Pancreas (tissue), 10 donors: ENCODE results near the gene C7orf57. TPM values are rescaled to one million over a fixed set of nuclear protein-coding genes. Genes with fewer than 3 reads are reported as not detected.

Experiments
- ATAC-seq, 4 donors: fragments of 200-7000 bp; cut with Tn5 transposase; one replicate each; pipeline versions ENCODE4 v1.8.0 to v1.9.1; 2020; ENCODE audit warnings: mild to moderate bottlenecking in 4 of 4, moderate library complexity in 4 of 4
- DNase-seq, 6 donors: peaks; one replicate each; pipeline ENCODE4 v3.0.0-alpha.2; 2020
- FAIRE-seq: peaks from 2 replicates; lab custom pipeline; 2012; peaks lifted over from hg19 to GRCh38; lab: Jason Lieb, UNC
- H3K27ac ChIP-seq, 4 donors: fragments of 200-600 bp; sonication (generic); 1 replicate in 3 of 4; 2 replicates in 1 of 4; pipeline versions ENCODE4 v1.5.0 to v1.8.0; 2020
- H3K27me3 ChIP-seq, 4 donors: fragments of 200-600 bp; one replicate each; pipeline ENCODE4 v1.8.0; 2021
- H3K36me3 ChIP-seq, 3 donors: fragments of 200-600 bp; sonication (generic) in 1 of 3; one replicate each; pipeline versions ENCODE4 v1.5.0 to v1.8.0; 2020 to 2021
- H3K4me1 ChIP-seq, 3 donors: fragments of 200-600 bp; one replicate each; pipeline ENCODE4 v1.8.0; 2021
- H3K4me3 ChIP-seq, 4 donors: fragments of 200-600 bp; sonication (generic) in 2 of 4; one replicate each; pipeline versions ENCODE4 v1.5.0 to v1.8.0; 2020 to 2021
- H3K9me3 ChIP-seq, 4 donors: fragments of 200-600 bp; one replicate each; pipeline ENCODE4 v1.8.0; 2021
- CTCF ChIP-seq, 4 donors: fragments of 200-600 bp; sonication (generic) in 3 of 4; IDR thresholded peaks; one replicate each; pipeline versions ENCODE4 v1.5.0 to v1.8.0; 2021; ENCODE audit warnings: antibody characterized with exemption in 4 of 4
- WGBS, 2 donors: extraction: QIAGEN DNeasy Blood & Tissue Kit; methylation state at CpG; one replicate each; pipeline ENCODE4 v1.1.7; 2013; 5-methylcytosine and 5-hydroxymethylcytosine counted together
- intact Hi-C, 3 donors: fragments of 100-400 bp; cut with DNase I; formaldehyde crosslinking; loops; one replicate each; pipeline versions ENCODE4 v1.11.1 to v1.14.2; 2022
- polyA plus RNA-seq, 2 donors: library from polyadenylated mRNA; stranded (reverse); fragments of 200-250 nt; gene quantifications; one replicate each; pipeline ENCODE4 v1.2.3, GENCODE V29; 2013
- total RNA-seq, 6 donors: library from RNA; stranded (reverse); fragmentation: NEBNext Ultra II Directional in 4 of 6; extraction: Animal tissue kit (Norgen Biotek cat#: 25700) in 4 of 6; gene quantifications; one replicate each; pipeline versions ENCODE4 v1.2.1 to v1.2.4, GENCODE V29; 2021 to 2023
- donor health status: healthy with polysubstance abuse.
- donor health status: DM: no; HTN: no; CAD: no; lungs with moderate emphysema.
- donor health status: DM: no; HTN: no; CAD: no.
- donor health status: control.
- donor health status: control.
- donor health status: Bipolar disorder and iron deficiency.
- donor health status: DM: yes; HTN: yes; CAD: no.
- donor health status: DM: no; HTN: no; CAD: no.
- donor health status: DM: no; HTN: no; CAD: no.
- donor health status: DM: yes; HTN: yes; CAD: no.

Gene C7orf57
- total and polyA plus RNA-seq, 8 donors, result not detected

DNA sequence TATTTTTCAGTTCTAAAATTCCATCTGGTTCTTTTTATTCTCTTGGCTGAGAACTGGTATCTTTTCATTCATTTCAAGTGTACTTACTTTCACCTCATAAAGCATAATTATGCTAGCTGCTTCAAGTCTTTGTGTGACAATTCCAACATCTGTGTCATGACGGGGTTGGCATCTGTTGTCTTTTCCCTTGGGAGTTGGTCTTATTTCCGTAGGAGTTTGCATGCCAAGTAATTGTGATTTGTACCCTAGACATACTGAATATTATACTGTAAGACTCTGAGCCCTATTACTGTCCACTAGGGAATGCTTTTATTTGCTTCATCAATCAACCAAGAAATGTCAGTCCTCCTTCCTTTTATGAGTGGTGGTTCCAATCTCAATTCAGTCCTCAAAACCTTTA is 31.3 kb upstream of the C7orf57 start:
- 56 to 58% methylated on average over 2 of the region's 2 CpGs for WGBS, 2 donors

GRCh38 chr7:48004638-48005037 is 30.7 kb upstream of the C7orf57 start:
- H3K9me3 ChIP-seq, result no peaks in the 10 kb centered on the region
- ATAC-seq (no peak), FAIRE-seq (no peak), DNase-seq (no peak)
- no peak overlapping the region for H3K27ac ChIP-seq
- H3K36me3 ChIP-seq, result no peaks in the 10 kb centered on the region
- WGBS, 2 donors, result 51 to 52% methylated on average over 5 of the region's 5 CpGs
- H3K27me3 ChIP-seq, result no peaks in the 10 kb centered on the region
- no peak for TF ChIP-seq CTCF (IDR thresholded peaks at IDR 0.05)
- intact Hi-C loops, result no loop called here
- no peak overlapping the region for H3K4me3 ChIP-seq
- no peaks in the 10 kb centered on the region for H3K4me1 ChIP-seq

More for the DNA sequence above, 31.3 kb upstream of the C7orf57 start:
- Histone ChIP-seq H3K4me3 (no peak overlapping the region), H3K36me3 (no peaks in the 10 kb centered on the region), H3K27ac (no peak overlapping the region), H3K4me1 (no peaks in the 10 kb centered on the region), H3K9me3 (no peaks in the 10 kb centered on the region), H3K27me3 (no peaks in the 10 kb centered on the region)
- ATAC-seq (no peak), DNase-seq (no peak), FAIRE-seq (no peak)
- intact Hi-C loops, result no loop called here
- TF ChIP-seq CTCF (IDR thresholded peaks at IDR 0.05), result no peak

DNA sequence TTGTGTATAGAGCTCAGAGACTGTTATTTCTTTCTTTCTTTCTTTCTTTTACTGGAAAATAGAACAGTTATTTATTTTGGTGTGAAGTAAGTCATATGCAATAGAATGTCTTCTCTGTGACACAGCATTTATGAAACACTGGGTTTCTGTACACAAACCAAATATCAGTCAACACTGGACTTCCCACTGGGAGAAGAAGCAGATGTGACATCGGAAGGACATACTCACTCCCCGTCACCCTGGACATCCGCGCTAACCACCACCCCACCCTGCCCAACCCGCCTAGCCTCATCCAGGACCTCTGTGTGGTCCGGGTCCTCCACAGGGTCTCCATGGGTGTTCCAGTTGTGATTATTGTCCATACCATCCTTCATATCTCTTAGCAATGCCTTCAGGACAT is 28.5 kb upstream of the C7orf57 start:
- no peaks in the 10 kb centered on the region for H3K27me3 ChIP-seq
- H3K4me1 ChIP-seq, result no peaks in the 10 kb centered on the region
- DNase-seq, result no peak
- H3K9me3 ChIP-seq, result no peaks in the 10 kb centered on the region
- intact Hi-C loops, result no loop called here
- ATAC-seq, result no peak
- no peaks in the 10 kb centered on the region for H3K36me3 ChIP-seq
- H3K4me3 ChIP-seq, result no peak overlapping the region
- no peak for FAIRE-seq
- 74 to 76% methylated on average over 6 of the region's 6 CpGs for WGBS, 2 donors
- H3K27ac ChIP-seq, result no peak overlapping the region
- TF ChIP-seq CTCF (IDR thresholded peaks at IDR 0.05), result no peak

DNA sequence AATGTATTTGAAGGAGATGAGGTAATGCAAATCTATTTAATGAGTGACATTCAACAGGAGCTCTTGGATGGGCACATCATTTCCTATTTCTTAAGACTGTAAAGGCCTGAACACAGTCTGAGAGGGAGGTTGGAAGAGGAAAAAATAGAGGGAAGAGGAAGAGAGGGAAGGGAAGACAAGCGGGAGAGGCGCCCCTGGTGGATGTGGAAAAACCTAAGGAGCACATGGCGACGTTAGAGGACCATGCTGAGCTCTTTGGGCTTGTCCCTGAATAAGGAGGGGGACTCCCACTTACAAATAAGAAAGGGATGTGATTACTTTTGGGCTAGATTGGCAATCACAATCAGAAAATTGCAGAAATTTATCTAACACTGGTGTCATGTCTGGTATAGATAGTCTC is 26.1 kb upstream of the C7orf57 start:
- no peak for FAIRE-seq
- intact Hi-C loops, result no loop called here
- Histone ChIP-seq H3K4me1 (no peaks in the 10 kb centered on the region), H3K27me3 (no peaks in the 10 kb centered on the region), H3K27ac (no peak overlapping the region), H3K9me3 (no peaks in the 10 kb centered on the region), H3K4me3 (no peak overlapping the region), H3K36me3 (no peaks in the 10 kb centered on the region)
- DNase-seq, result no peak
- ATAC-seq, result no peak
- no peak for TF ChIP-seq CTCF (IDR thresholded peaks at IDR 0.05)
- 82 to 87% methylated on average over 4 of the region's 4 CpGs for WGBS, 2 donors

DNA sequence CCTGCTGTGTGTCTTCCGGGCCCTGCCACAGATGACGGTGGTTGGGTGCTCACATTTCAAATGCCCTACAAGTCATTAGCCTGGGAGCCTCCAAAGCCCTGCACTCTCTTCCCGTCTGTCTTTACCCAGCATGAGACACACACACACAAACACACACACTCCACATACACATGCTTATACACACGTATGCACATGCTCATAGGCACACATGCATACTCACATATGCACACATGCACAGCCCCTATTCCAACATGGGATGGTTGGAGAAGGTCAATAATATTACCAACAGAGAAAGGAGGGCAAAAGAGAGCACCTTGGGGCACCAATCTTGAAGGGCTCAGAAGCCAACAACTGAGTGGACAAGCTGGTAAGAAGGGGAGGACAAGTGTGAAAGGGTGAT is 25.4 kb upstream of the C7orf57 start:
- Histone ChIP-seq H3K4me3 (no peak overlapping the region), H3K27me3 (no peaks in the 10 kb centered on the region), H3K4me1 (no peaks in the 10 kb centered on the region), H3K27ac (no peak overlapping the region), H3K36me3 (no peaks in the 10 kb centered on the region), H3K9me3 (no peaks in the 10 kb centered on the region)
- intact Hi-C loops, result no loop called here
- WGBS, 2 donors, result 80 to 85% methylated on average over 4 of the region's 4 CpGs
- DNase-seq (no peak), FAIRE-seq (no peak), ATAC-seq (no peak)
- TF ChIP-seq CTCF (IDR thresholded peaks at IDR 0.05), result no peak
